ENCODE measurements around the gene ITGAL. TPM values are rescaled to one million over a fixed set of nuclear protein-coding genes. Genes with fewer than 3 reads are reported as not detected.

The ITGAL gene
- total RNA-seq, 1 donor from 2014 or later: not detected

DNA sequence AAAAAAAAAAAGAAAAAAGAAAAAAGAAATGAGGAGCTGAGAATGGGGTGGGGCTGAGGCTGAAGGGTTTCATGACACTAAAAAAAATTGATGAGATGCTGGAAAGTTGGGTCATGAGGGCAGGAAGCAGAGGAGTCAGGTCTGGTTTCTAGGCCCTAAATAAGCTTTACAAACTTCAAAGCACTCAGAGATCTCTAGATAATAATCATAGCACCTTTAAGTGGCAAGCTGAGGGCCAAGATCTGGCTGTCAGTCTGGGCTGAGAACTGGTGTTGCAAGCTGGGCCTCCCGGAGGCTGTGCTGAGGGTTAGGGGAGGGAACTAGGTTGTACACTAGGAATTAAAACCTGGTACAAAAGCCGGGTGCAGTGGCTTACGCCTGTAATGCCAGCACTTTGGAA lies 79.2 kb downstream of the ITGAL start:
- Mint-ChIP-seq H3K27ac (ENCODE audit: unreplicated experiment) (no peak overlapping the region), H3K27me3 (ENCODE audit: unreplicated experiment) (peaks cover 10% of the 10 kb centered on the region), H3K36me3 (ENCODE audit: unreplicated experiment) (peaks cover 11% of the 10 kb centered on the region), H3K9me3 (ENCODE audit: unreplicated experiment) (peaks cover 10% of the 10 kb centered on the region), H3K4me3 (ENCODE audit: unreplicated experiment) (no peak overlapping the region), H3K4me1 (ENCODE audit: low read depth, unreplicated experiment) (peaks cover 10% of the 10 kb centered on the region)
- TF ChIP-seq, protein P1, sequence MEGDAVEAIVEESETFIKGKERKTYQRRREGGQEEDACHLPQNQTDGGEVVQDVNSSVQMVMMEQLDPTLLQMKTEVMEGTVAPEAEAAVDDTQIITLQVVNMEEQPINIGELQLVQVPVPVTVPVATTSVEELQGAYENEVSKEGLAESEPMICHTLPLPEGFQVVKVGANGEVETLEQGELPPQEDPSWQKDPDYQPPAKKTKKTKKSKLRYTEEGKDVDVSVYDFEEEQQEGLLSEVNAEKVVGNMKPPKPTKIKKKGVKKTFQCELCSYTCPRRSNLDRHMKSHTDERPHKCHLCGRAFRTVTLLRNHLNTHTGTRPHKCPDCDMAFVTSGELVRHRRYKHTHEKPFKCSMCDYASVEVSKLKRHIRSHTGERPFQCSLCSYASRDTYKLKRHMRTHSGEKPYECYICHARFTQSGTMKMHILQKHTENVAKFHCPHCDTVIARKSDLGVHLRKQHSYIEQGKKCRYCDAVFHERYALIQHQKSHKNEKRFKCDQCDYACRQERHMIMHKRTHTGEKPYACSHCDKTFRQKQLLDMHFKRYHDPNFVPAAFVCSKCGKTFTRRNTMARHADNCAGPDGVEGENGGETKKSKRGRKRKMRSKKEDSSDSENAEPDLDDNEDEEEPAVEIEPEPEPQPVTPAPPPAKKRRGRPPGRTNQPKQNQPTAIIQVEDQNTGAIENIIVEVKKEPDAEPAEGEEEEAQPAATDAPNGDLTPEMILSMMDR (IDR thresholded peaks at IDR 0.05; ENCODE audit: partially characterized antibody, unreplicated experiment): no peak
- DNase-seq: no peak

DNA sequence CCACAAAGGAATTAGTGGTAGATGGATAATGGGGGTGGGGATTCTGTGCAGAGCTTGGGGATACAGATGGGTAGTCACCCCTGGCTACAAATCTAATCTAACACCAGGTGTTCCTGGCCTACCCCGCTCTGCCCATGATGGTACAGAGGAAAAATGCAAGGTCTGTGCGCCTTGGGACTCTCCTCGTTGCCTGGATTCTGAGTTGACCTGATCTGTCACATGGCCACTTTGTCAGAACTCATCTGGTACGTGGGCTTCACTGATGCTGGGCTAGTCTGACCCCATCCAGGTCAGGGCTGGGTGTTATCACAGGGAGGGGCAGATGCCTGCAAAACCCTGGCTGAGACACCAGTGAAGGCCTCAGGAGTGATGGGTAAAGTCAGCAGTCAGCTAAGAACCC lies 80.4 kb downstream of the ITGAL start:
- Mint-ChIP-seq H3K4me1 (ENCODE audit: low read depth, unreplicated experiment) (peaks cover 10% of the 10 kb centered on the region), H3K36me3 (ENCODE audit: unreplicated experiment) (peaks cover 11% of the 10 kb centered on the region), H3K27ac (ENCODE audit: unreplicated experiment) (no peak overlapping the region), H3K27me3 (ENCODE audit: unreplicated experiment) (peaks cover 8% of the 10 kb centered on the region), H3K9me3 (ENCODE audit: unreplicated experiment) (peaks cover 9% of the 10 kb centered on the region), H3K4me3 (ENCODE audit: unreplicated experiment) (no peak overlapping the region)
- TF ChIP-seq, protein P1 (IDR thresholded peaks at IDR 0.05; ENCODE audit: partially characterized antibody, unreplicated experiment): no peak
- no peak for DNase-seq

DNA sequence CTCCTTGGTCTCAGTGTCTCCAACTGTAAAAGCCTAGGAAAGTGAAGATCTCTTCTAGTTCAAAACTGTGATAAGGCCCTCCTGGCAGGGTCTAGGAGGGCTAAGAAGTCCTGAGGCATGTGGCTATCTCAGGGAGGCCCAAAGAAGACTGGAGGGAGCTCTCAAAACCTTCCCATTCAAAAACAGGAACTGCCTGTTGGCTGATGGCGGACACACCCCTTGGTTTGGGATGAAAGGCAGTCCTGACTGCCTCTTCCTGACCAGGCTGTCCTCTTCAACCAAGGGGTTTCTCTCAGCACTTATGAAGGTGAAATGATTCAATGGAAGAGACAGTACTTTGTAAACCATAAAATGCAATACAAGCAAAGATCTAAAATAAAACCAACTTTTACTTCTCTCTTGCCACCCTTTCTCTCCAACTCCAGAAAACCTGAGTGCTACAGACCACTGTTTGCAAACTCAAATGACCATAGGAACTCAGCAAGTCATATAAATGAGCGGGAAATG lies 80.9 kb downstream of the ITGAL start:
- Mint-ChIP-seq H3K9me3 (ENCODE audit: unreplicated experiment) (peaks cover 8% of the 10 kb centered on the region), H3K27ac (ENCODE audit: unreplicated experiment) (no peak overlapping the region), H3K36me3 (ENCODE audit: unreplicated experiment) (peaks cover 11% of the 10 kb centered on the region), H3K4me1 (ENCODE audit: low read depth, unreplicated experiment) (peaks cover 10% of the 10 kb centered on the region), H3K4me3 (ENCODE audit: unreplicated experiment) (no peak overlapping the region), H3K27me3 (ENCODE audit: unreplicated experiment) (peaks cover 7% of the 10 kb centered on the region)
- TF ChIP-seq, protein P1 (IDR thresholded peaks at IDR 0.05; ENCODE audit: partially characterized antibody, unreplicated experiment): no peak
- no peak for DNase-seq

DNA sequence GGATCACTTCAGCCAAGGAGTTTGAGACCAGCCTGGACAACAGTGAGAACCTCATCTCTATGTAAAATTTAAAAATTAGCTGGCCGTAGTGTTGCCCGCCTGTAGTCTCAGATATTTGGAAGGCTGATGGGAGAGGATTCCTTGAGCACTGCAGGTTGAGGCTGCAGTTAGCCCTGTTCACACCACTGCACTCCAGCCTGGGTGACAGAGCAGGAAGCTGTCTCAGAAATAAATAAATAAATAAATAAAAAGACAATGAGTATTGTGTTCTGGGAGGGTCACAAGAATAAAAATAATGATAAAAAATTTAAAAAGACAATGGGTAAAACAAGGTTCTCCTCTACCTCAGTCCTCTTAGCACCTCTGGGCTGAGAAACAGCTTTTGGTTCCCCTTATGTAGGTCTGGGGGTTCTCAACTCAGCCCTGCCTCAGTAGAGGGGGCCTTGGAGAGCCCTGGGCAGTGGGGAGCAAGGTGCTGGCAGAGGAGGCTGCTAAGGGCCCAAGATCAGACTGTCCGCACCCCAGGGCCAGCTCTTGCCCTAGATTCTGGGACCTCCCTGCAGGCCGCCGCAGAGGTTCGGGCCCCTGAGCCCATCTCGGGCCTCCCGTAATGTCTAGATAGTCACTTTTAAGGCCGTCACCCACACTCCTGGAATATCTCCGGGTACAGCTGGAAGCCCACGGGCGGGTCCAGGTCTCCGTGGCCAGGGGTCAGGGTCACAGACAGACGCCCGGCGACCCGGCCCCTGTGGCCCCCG lies 82.2 kb downstream of the ITGAL start:
- H3K36me3 Mint-ChIP-seq (ENCODE audit: unreplicated experiment): peaks cover 11% of the 10 kb centered on the region
- H3K9me3 Mint-ChIP-seq (ENCODE audit: unreplicated experiment): peaks cover 10% of the 10 kb centered on the region
- DNase-seq: no peak
- H3K27ac Mint-ChIP-seq (ENCODE audit: unreplicated experiment): no peak overlapping the region
- no peak overlapping the region for H3K4me3 Mint-ChIP-seq (ENCODE audit: unreplicated experiment)
- peaks cover 21% of the 10 kb centered on the region for H3K4me1 Mint-ChIP-seq (ENCODE audit: low read depth, unreplicated experiment)
- TF ChIP-seq, protein P1 (IDR thresholded peaks at IDR 0.05; ENCODE audit: partially characterized antibody, unreplicated experiment): no peak
- H3K27me3 Mint-ChIP-seq (ENCODE audit: unreplicated experiment): peaks cover 11% of the 10 kb centered on the region
